GM18870 (cell line): ENCODE results near the gene ADGRV1.

ENCODE experiments used
- ATAC-seq: cut with Tn5 transposase; IDR thresholded peaks from one replicate; pipeline ENCODE4 v1.9.1; 2021; ENCODE audit warnings: moderate library complexity; ENCODE audit not compliant: unreplicated experiment

The ADGRV1 gene

DNA sequence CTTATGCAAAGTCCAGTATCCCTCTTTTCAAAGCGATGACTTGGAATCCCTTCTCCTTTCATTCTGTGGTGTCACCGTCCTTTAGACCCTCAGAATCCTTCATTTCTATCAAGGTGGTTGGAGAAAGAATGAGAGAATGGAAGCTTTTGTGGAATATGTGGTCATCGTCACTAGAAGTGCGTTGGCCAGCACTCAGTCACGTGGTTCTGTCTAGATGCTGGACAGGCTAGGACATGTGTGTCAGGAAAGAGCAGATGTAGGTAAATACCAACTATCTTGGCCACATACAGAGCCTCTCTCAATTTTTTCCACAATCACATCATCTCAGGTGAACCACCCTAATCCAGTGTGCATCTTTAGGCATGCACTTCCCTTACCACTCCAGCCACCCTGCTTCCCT is 618.5 kb downstream of the ADGRV1 start:
- ATAC-seq, result no peak

DNA sequence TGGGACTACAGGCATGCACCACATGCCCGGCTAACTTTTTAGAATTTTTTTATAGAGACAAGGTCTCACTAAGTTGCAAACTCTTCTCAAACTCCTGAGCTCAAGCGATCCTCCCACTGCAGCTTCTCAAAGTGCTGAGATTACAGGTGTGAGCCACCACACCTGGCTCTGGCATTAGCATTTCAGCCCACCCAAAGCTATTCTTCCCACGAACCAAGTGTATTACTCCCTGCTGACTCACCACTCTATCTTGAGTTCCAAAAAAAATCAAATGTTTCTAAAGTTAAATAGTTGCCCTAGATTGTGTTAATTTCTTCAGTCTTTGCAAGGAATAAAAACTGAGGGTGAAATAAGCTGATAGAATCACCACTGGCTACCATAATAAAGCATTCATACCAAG is 619.0 kb downstream of the ADGRV1 start:
- no peak for ATAC-seq

DNA sequence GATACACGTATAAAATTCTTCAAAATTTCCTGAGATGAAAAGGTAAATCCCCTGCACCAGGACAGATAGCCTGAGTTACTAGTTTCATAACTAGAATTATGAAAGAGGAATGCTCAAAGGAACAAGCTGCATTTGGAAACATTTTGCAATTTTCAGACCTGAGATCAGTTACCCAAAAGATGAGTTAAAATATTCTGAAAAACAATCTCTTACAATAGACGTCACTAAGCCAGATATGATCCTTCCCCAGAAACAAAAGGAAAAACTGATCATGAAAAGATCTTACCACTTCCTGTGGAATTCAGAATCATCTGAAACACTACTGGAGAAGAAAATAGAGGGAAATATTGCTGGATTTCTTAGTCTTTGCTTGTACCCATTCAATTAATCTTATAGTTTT is 619.9 kb downstream of the ADGRV1 start:
- no peak for ATAC-seq

DNA sequence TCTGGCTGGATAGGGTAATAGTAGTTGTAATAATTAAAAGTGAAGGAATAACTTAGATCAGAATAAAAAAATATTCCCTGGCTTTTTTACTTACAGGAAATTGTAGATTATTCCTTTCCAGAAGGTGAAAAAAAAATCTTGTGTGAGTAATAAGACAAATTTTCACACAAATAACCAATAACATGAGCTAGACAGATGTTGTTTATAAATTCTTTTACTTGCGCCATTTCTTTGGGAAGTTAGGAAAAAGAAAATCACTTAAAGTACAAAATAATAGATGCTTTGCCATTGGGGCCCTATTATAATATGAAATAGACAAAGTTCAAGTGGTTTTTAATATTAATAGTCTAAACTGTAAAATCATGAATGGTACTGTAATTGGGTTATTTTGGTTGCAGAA is 620.4 kb downstream of the ADGRV1 start:
- ATAC-seq, result no peak

DNA sequence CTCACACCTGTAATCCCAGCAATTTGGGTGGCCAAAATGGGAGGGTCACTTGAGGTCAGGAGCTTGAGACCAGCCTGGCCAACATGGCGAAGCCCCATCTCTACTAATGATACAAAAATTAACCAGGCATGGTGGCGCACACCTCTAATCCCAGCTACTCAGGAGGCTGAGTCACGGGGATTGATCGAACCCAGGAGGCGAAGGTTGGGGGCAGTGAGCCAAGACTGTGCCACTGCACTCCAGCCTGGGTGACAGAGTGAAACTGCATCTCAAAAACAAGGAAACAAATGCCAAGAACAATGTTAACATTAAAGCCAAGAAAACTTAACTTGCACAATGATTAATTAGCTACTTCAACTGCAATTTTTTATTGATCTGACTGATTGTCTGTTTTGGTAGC is 621.9 kb downstream of the ADGRV1 start:
- no peak for ATAC-seq

DNA sequence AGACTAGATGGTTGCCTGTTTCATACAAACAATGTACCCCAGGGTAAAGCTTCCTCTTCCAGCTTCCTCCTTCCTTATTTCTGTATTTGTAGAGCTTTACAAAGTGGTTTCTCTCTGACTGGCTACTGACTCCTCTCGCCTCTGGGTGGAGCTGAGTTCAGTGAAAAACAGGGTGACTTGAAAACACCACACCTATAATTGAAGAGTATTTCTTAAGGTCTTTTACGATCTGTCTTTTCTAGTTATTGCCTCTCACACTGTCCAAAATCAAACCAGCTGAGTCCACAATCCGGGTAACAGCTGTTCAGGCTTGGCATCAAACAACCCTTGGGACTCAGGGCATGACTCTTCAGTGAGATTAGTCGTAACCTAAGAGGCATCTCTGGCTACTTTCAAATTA is 624.2 kb downstream of the ADGRV1 start:
- ATAC-seq, result peak; percentile 76

DNA sequence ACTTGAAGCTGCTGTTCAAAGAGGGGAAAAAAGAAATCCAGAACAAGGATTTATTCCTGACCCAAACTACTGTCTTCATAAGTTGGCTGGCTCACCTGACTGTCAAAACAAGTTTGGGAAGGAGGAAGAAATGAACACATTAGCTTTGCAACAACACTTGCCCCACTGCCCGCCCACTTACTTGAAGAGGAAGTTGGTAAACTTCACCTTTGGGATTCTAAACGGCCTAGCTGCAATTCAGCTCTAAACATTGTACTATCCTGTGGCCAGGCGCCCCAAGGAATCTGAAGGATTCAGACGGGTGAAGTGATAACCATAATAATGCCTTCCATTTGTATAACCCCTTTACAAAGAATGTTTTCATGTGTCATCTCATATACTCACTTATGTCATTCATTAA is 625.1 kb downstream of the ADGRV1 start:
- ATAC-seq, result no peak

DNA sequence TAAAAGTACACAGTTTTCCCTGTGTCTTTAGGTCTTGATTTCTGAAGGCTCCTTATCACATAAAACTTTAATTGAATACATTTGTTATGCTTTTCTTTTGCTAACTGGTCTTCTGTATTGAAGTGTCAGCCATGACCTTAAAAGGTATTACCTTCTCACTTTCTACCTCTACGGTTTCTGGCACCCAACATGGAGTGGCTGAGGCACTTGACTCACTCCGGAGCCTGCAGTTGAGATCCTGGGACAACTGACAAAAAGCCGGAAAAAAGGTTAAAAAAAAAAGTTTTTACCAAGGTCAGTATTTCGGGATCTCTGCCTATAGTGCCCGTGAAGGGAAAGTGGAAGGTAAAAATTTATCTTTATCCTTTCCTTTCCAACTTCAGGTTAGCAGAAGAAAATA is 627.5 kb downstream of the ADGRV1 start:
- no peak for ATAC-seq

DNA sequence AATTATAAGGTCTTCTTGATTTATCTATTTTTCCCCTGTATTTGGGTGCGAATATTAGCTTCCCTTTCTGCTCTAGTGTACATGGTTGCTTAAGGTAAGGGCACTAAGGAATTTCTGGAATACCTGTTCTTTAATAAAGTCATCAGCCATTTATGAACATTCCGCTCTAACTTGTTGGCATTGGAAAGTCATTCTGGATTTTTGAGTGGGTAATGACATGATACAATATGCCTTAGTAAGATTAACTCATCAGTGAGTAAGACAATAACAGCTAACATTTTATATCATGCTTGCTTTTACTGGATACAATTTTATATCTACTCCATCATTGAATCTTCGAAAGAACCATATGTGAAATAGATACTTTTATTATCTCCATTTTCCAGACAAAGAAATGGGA is 628.4 kb downstream of the ADGRV1 start:
- no peak for ATAC-seq

DNA sequence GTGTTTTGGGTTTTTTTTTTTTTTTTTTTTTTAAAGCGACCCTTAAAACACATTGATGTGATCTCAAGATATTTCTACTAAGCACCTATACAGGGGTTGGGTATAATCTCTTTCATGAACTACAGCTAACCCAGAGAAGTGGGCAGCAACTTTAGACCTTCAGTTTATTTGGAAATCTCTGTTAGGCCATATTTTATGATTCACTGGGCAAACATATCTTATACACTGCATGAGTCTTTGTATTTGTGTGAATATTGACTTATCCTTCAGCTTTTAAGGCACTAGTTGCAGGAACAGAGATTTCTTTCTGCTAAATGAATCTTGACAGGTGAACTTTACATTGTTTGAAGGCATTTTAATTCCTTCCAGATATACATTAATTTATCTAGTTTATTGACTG is 630.2 kb downstream of the ADGRV1 start:
- ATAC-seq, result no peak

DNA sequence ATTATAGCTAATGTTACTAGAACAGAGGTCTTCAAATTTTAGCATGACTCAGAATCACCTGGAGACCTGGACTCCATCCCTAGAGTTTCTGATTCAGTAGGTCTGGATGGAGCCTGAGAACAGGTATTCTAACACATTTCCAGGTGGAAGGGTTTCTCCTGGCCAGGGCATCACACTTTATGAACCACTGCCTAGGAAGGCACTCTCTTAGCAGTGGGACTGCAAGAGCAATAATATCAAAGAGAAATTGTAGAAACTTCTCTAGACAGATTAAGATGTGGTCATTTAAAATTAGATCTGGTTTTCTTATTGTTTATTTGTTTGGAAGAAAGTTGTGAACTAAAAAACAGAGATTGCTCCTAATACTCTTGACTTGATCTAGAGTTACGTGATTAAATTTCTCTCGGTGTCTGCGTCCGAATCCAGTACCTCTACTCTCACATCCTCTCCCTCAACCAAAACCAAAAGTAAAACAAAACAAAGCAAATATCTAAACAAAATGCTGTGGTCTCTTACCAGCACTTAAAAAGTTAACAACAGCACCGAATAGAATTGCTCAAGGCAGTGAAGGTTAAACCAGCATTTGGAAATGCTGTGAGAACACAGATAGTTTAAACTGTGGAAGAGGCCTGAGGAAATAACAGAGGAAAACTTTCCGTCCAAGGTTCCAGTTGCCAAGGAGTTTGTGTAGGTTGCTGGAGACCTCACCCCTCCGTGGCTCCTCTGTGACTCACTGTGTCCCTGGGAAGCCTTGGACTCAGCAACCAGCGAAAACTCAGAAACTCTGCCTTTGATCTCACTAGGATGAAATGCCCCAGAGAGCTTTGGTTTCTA is 631.1 kb downstream of the ADGRV1 start:
- ATAC-seq, result no peak

DNA sequence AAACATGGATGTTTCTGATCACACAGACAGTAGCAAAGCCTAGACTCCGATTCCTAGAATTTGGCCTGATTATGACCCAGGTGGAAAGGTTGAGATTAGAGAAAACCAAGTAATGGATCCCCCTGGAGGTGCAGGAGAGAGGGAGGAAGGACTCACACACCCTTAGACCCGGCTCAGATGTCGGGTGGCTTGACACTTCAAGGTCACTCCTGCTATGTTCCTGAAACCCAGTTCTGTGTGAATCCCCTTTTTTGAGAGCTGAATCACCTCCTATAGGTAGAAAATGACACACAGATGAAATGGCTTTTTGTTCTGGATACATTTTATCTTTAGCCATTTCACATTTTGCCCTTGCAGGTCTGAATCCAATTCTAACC is 631.7 kb downstream of the ADGRV1 start:
- ATAC-seq, result no peak

DNA sequence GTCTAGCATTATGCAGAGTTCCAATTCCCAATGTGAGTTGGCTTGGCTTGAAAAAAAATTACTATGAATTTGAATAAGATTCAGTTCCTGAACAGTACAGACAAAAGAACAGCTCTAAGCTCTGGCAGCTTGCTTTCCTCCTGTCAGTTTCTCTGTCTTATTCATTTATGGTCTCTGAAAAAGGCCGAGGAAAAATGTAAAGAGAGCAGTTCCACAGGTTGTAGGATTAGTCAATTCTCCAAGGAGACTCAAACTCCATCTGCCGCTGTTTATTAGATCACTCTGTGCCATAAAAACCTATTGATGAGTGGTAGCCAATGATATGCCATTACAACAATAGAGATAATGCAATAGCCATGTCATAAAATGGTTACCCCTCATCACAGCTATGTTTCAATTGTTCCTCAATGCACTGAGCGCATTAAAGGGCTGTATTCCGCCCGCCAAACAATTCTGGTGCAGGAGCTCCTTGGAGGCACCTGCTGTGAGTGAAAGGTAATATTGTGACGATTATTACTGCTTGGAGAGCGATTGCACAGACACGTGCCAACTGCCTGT is 636.3 kb downstream of the ADGRV1 start:
- ATAC-seq, result no peak

DNA sequence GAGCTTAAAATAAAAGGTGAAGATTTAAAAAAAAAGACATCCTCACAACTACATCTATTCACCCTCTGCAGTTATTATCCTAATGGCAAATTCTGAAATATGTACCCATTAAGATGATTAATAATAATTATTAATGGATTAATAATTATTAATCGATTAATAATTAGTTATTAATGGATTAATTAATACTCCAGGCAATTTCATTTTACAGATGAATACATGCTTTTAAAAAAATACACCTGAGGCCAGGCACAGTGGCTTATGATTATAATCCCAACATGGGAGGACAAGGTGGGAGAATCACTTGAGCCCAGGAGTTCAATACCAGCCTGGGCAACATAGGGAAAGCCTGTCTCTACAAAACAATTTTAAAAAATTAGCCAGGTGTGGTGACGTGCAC is 642.1 kb downstream of the ADGRV1 start:
- ATAC-seq, result no peak

DNA sequence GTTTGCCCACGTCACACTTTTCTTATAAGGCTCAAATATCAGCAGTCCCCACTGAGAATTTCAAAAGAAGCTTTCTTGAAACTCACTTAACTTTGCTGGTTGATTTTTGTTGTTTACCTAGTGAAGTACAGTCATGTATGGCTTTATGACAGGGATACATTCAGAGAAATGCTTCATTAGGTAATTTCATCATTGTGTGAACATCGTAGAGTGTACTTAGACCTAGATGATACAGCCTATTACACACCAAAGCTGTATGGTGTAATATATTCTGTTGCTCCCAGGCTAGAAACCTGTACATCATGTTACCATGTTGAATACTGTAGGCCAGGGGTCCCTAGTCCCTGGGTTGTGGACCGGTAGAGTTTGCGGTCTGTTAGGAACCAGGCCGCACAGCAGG is 647.5 kb downstream of the ADGRV1 start:
- ATAC-seq, result no peak

DNA sequence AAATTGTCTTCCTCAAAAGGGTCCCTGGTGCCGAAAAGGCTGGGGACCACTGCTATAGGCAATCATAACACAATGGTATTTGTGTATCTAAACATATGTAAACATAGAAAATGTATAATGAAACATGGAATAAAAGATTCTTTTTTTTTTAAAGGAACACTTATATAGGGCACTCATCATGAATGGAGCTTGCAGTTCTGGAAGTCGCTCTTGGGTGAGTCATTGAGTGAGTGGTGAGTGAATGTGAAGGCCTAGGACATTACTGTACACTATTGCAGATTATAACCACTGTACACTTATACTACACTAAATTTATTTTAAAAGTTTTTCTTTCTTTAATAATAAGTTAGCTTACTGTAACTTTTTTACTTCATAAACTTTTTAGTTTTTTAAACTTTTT is 648.1 kb downstream of the ADGRV1 start:
- no peak for ATAC-seq

DNA sequence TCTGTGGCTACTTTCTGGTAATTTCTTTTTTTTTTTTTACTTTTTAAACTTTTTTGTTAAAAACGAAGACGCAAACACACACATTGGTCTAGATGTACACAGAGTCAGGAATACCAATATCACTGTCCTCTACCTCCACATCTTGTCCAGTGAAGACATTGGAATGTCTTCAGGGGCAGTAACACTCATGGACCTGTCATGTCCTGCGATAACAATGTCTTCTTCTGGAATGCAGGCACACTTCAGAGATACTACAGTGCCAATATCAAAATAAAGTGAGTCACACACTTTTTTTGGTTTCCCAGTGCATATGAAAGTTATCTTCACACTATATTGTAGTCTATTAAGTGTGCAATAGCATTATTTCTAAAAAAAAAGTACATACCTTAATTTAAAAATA is 648.7 kb downstream of the ADGRV1 start:
- no peak for ATAC-seq

DNA sequence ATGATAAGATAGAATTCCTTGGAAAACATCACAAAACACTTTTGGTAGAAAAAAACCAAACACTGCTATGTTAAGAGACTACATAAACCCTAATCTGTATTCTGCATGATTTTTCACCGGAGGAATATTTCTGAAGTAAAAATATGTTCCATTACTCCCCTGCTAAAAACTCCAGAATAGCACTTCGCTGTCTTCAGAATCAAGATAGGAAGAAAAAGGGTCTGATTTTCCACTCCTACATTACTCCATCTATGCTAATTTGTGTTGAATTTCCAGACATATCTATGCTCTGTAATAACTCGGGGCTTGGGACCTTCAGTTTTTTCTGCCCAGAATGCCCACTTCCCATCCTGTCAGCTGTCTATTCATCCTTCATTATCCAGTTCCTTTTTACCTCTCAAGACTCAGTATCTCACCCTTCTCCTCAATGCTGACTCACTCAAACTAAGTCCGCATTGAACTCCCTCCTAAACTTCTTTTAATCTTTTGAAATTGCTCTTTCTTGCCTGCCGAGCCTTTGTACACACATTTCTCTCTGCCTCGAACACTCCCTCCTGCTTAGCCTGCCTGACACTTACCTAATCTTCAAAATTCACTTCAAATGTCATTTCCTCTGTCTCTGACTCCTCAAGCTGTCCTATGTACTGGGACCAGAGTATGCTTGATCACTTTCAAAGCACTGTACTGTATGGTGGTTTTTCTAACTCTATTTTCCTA is 653.6 kb downstream of the ADGRV1 start:
- ATAC-seq, result no peak

DNA sequence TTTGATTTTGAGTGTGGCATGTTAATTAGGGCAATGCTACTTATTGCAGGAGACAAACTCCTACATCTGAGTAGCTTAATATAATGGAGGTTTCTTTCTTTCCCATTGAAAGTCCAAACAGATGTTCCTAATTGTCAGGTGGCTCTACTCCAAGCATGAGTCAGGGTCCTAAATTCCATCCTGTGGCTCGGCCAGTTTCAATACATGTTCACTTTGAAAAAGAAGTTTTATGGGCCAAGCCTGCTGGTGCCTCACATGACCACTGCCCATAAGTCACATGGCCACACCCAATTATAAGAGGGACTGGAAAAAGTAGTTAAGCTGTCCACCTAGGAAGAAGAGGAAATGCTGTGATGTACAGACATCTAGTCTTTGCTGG is 654.1 kb downstream of the ADGRV1 start:
- no peak for ATAC-seq
